Activated CD4-positive, alpha-beta T cell treated with anti-CD3 and anti-CD28 coated beads, Interleukin-2, amount 50 U/mL, for 24 hours (primary cell): Measurements from ENCODE around the gene POLE.
"Not testable (repeated sequence)": the region's sequence is repeated elsewhere in the genome, so short reads cannot be mapped to it uniquely, and the experiment has no call there.

Source experiments
- DNase-seq, 2 donors: peaks; one replicate each; pipeline ENCODE4 v3.0.0-alpha.2; 2020; ENCODE audit warnings: low read depth in 1 of 2, low spot score in 1 of 2

POLE gene

DNA sequence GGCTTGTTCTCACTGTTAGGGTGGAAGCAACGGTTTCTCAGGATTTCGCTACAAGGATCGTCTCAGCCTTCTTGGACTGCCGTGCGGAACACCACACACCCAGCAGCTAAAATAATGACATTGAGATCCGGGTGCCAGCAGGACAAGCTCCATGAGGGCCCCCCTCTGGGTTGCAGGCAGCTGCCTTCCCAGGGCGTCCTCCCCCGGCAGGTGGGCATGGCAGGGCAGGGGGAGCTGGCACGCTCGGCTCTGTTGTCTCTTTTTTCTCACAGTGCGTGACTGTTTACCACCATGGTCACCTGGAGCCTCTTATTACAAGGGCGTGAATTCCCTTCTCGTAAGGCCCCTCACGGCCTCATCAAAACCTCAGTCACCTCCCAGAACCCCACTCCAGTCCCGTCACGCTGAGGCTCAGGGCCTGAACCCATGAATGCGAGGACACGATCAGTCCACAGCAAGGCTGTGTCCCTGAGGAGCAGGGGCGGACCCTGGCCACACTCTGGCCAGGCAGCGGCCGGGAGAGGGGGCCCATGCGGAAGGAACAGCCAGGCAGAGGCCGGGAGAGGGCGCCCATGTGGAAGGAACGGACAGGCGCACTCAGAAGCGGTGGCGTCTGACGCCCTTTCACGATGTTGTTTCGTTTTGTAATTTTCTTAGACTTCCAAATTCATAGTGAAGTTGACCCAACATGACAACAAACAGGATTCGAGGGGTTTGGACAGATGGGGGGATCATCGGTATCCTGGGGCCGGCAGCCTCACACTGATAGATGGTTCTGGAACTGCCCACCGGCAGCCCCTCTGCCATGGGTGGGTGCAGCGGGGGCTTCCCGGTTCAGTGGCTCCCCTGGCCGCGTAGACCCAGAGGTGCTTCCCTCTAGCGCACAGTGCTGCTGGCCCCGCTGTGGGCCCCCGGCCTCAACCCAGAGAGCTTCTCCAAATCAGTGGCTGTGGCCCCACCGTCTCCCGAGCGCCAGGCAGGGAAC is 86.8 kb downstream of the POLE start:
- no peak for DNase-seq

GRCh38 chr12:132599502-132599901 is 87.6 kb downstream of the POLE start:
- not testable (repeated sequence) for DNase-seq

DNA sequence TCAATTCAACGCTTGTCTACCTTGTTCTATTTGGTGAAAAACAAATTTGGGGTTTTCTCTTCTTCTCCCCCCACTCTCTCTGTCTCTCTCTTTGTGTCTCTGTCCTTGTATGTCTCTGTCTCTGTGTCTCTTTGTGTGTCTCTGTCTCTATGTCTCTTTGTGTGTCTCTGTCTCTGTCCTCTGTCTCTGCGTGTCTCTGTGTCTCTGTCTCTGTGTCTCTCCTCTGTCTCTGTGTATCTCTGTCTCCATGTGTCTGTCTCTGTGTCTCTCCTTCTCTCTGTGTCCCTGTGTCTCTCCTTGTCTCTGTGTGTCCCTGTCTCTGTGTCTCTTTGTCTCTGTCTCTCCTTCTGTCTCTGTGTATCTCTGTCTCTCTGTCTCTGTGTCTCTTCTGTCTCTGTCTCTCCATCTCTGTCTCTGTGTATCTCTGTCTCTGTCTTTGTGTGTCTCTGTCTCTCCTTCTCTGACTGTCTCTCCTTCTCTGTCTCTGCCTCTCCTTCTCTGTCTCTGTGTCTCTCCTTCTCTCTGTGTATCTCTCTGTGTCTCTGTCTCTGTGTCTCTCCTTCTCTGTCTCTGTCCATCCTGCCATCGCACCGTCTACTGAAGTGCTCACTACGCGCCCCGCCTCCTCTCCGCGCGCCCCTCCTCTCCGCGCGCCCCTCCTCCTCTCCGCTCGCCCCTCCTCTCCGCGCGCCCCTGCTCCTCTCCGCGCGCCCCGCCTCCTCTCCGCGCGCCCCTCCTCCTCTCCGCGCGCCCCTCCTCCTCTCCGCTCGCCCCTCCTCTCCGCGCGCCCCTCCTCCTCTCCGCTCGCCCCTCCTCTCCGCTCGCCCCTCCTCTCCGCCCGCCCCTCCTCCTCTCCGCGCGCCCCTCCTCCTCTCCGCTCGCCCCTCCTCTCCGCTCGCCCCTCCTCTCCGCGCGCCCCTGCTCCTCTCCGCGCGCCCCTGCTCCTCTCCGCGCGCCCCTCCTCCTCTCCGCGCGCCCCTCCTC is 89.5 kb downstream of the POLE start:
- no peak for DNase-seq

- no peak for DNase-seq
Measured at GRCh38 chr12:132596016-132596415, 91.1 kb downstream of the POLE start.

- no peak for DNase-seq
Measured at GRCh38 chr12:132595183-132595582, 92.0 kb downstream of the POLE start.

DNA sequence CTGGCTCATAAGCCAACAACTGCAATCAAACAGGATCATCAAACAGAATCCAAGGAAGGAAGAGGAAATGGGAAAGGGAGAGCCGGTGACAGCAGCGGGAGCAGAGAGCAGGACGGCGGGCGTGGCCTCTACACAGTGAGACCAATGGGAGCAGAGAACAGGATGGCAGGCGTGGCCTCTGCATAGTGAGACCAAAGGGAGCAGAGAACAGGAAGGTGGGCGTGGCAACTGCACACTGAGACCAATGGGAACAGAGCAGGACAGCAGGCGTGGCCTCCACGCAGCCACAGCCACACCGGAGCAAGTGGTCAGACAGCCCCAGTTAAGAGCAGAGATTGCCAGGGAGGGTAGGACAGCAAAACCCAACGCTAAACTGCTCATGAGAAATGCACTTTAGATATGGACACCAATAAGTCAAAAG is 93.2 kb downstream of the POLE start:
- DNase-seq, result no peak

DNA sequence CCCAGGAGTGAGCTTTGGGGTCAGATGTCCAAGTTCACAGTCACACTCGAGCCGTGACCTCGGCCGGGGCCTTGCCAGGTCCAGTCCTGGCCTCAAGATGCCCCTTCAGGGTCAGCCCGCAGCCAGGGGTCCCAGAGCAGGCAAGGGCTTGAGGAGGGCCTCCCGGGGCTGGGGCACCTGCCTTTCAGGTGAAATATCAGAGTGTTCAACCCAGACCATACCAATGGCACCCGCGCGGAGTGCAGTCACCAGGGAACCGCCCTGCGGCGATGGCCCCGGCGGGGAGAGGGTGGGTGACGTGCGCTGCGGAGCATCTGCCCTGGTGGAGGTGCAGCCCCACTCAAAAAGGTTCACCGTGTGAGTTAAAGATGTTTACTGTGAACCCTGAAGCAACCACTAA is 93.6 kb downstream of the POLE start:
- DNase-seq, result no peak

DNA sequence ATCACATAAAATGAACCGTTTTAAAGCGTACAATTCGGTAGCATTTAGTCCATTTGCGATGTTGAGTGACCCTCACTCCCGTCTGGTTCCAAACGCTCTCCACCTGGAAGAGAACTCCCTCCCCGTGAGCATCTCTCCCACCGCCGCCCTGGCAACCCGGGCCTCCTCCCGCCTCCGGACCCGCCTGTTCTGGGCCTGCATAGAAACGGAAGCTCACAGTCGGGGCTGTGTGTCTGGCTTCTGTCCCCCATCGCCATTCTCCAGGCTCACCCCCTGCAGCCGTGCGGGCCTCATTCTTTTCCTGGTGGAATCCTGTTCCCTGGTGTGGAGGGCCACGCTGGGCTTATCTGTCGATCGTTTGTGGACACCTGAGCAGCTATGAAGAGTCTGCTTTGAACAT is 94.1 kb downstream of the POLE start:
- no peak for DNase-seq

DNA sequence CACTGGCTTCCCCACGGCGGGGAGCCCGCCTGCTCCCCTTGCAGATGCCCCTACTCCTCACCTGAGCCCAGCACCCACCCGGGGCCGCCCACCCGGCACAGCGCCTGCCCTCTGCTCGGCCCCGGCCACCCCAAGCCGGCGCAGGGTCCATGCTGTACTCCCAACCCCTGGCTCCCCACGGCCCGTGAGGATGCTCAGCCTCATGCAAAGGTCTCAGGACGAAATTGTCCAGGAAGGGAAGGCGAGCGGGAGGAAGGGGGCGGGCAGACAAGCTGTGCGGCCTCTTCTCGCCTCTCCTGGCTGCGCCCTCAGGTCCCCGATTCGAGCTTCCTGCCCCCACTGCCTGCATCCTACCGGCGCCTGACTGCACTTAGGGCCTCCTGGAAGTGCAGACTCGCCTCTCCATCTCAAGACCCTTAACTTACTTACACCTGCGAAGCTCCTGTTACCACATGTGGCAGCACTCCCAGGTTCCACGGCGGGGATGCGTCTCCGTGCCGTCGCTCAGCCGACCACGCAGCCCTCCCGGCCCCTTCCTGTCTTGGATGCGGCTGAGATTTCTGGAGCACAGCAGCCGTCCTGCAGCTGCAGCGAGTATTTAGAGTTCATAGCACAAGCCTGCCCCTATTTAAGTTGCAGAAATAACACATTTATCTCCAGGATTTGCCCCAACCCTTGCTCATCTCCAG is 94.7 kb downstream of the POLE start:
- no peak for DNase-seq

DNA sequence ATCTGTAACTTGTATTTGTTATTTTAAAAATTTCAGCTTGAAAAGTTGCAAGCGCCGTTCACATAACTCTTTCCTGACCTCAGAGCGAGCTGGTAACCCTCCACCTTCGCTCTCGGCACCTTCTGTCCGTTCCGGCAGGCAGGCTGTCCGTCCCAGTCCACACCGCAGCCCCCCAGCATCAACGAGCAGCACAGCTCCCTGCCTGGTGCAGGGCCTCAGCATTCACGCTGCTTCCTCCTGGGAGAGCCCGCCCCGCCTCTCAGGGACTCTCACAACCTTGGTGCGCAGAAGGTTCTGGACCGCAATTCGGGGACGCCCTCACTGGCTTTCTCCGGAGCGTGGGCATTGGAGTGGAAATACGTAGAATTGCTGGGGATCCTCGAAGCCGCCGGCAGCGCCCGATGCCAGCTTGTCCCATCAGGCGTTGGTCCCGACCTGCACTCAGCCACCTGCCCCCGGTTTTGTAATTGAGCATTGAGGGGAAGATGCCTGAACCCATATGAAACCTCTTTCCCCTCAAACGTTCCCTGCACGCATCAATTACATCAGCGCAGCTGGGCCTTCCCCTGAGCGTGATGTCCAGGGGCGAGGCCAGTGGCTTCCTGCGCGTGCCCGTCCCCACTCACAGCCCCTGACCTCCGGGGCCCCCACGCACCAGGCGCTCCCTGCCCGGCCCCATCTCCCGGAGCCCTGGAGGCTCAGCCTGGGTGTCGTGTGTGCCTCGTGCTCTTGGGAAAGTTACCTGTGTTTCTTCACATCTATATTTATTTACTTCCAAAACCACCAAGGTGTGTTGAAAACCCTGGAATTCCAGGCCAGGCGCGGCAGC is 95.8 kb downstream of the POLE start:
- no peak for DNase-seq

DNA sequence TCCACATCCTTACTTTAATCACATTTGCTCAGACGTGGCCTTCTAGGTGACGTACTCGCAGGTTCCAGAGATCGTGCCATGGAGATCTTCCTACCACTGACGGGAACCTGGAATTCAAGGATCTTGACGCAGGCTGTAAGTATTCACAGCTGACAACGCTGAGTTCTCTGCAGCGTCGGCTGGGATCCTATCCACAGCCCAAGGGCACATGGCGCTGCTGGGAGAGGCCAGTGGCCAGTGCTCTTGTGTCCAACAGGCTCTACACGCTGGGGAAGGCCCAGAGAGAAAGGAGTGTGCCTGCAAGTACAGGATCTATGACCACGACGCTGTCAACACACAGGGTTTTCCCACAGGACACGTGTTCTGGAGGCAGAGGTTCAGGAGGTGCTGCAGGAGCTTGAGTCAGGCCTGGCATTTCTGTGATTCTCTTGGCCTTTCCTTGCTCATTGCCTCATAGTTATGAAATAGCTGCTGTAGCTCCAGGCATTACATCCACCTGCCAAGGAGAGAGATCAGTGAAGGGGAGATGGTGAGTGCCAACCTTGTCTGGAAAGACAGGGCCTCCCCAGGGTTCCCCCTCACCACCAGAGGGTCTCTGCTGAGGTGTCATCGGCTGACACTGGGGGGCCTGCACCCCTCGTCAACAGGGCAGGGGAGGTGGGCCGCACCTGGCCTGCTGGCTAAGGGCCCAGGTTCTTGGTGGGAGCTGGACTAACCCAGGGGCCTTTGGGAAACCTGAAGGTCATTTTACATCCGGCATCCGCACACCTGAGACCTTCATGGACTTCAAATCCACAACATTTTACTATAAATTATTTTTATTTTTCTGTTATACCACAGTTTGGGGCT is 98.1 kb downstream of the POLE start:
- DNase-seq, result no peak

DNA sequence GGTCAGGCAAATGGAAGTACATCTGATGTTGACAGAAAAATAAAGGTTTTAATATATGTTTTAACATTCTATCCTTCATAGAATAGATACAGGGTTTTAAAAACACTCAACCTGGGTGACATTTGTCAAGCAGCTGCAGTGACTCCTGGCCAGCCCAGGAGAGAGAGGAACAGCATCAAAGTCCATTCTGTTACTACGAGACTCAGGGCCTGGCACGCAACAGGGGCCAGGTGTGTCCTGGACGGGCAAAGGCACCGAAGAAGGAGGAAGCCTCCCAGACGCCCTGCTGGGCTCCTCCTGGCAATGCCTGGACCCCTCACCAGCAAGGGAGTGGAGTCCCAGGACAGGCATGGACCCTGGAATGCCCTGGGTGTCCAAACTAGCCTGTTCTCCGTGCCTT is 98.8 kb downstream of the POLE start:
- DNase-seq, result no peak

GRCh38 chr12:132587781-132588180 is 99.4 kb downstream of the POLE start:
- DNase-seq, result no peak

DNA sequence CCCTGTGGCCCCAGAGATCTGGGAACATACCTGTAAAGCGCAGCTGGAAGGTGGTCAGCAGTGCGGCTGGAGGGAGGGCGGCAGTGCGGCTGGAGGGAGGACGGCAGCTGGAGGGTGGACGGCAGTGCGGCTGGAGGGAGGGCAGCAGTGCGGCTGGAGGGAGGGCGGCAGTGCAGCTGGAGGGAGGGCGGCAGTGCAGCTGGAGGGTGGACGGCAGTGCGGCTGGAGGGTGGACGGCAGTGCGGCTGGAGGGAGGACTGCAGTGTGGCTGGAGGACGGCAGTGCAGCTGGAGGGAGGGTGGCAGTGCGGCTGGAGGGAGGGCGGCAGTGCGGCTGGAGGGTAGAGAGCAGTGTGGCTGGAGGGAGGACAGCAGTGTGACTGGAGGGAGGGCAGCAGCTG is 100.2 kb downstream of the POLE start:
- no peak for DNase-seq

DNA sequence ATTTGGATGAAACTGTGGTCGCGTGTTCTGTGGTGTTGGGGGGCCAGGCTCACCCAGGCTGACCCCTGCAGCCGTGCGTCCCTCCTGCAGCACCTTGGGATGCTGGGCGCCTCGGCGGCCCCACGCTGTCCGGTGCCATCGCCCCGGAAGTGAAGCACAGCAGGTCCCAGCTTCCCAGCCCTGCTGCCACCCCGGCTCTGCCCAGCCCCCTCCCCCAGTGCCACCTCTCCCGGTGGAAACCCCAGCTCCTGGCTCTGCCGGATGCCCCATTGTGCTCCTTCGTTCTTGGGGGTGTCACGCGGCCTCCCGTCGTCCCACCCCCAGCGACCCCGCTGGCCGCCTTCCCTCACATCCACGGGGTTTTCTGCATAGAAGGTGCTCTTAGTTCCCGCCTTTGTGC is 102.0 kb downstream of the POLE start:
- no peak for DNase-seq

GRCh38 chr12:132584429-132584828 is 102.7 kb downstream of the POLE start:
- DNase-seq, result no peak

GRCh38 chr12:132583736-132584135 is 103.4 kb downstream of the POLE start:
- no peak for DNase-seq

DNA sequence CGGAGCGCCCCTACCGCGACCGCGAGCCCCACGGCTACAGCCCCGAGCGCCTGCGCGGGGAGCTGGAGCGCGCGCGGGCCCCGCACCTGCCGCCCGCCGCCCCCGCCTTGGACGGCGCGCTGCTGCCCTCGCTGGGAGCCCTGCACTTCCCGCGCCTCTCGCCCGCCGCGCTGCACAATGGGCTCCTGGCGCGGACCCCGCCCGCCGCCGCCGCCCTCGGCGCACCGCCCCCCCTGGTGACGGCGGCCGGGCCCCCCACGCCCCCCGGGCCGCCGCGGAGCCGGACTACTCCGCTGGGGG is 103.8 kb downstream of the POLE start:
- no peak for DNase-seq

GRCh38 chr12:132582582-132583410 is 104.3 kb downstream of the POLE start:
- no peak for DNase-seq
